OCI-M1 (cell line): ENCODE measurements around the gene SLC25A21.
"Not testable (repeated sequence)": the region's sequence is repeated elsewhere in the genome, so short reads cannot be mapped to it uniquely, and the experiment has no call there.

Source experiments
- DNase-seq: peaks from one replicate; lab custom pipeline; 2025; lab: John Stamatoyannopoulos, UW

Gene SLC25A21

DNA sequence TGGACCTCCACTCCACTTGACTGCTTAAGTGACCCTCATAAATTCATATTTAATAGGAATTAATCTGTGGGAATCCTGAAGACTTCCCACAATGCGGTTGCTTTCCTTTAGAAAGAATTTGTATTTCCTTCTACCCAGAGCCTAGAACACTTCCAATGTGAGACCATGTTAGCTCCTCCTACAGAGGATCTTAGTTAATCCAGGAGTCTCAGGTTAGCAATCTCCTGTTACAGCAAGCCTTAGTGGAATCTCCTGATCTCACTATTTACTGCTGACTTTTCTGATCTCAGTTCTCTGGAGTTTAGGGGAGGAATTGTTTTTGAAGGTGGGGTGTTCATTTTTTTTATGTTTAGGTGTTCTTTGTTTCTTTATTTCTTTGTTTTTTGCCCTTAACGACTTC lies 186.0 kb downstream of the SLC25A21 start:
- no peak for DNase-seq

DNA sequence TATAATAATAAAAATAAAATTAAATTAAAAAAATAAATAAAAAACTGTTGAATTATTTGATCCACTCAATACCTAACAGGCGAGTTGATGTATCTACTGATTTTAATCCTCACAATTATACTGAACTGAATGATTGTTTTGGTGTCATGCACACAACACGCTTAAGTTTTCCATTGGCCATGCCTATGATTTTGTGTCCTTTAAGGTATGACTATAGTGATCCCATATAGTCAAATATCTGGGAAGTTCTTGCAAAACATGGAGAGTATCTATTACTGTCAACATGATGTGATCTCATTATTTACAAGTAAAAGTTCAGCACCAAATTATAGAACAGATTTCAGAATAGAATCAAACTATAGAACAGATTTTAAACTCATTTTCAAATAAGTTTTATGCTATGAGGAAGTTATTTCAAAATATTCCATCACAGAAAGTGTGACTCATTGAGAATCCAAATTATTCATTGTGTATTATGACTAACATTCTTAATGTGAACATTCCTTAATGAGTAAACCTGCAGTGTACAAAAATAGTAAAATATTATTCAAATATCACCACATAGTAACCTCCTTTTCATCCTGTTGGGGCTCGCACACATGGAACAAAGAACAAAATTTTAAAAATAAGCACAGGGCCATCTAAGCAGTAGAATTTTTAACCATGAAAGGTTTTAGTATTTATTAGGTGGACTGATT lies 190.4 kb downstream of the SLC25A21 start:
- DNase-seq, result no peak

DNA sequence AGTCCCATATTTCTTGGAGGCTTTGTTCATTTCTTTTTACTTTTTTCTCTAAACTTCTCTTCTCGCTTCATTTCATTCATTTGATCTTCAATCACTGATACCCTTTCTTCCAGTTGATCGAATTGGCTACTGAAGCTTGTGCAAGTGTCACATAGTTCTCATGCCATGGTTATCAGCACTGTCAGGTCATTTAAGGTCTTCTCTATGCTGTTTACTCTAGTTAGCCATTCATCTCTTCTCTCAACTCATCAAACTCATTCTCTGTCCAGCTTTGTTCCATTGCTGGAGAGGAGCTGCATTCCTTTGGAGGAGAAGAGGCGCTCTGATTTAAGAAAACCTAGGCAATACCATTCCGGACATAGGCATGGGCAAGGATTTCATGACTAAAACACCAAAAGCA lies 192.0 kb downstream of the SLC25A21 start:
- not testable (repeated sequence) for DNase-seq

DNA sequence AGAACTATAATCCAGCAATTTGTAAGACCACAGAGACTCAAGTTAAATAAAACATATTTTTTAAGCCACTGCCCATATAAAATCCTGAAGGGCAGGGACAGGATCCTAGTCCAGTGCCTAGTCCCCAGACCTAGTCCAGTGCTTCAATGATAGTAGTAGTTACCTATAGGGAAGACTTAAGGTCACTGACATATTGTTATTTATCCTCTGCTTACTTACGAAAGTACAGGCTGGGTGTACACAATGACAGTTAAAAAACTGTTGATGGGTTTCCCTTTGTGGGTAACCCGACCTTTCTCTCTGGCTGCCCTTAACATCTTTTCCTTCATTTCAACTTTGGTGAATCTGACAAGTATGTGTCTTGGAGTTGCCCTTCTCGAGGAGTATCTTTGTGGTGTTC lies 192.5 kb downstream of the SLC25A21 start:
- DNase-seq, result no peak

DNA sequence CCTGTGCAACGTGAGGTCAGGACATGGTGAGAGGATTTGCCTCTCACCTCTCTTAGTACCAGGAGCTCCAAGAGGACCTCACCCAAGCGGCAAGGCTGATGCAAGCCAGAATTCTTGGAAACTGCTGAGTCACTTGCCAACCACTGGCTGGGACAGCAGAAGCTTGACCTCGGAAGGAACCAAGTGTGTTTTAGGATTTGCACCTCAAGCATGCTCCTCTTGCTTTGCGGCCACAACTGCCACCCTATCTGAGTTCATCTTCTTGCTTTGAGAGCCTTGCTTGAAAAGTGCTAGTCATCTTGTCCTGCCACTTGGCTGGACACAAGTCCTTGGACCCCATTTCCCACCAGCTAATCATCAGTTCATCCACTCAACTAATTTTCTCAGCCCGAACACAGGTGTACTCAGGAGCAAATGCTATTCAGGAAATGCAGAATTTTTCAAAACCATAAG lies 195.8 kb downstream of the SLC25A21 start:
- DNase-seq, result peak; percentile 93

DNA sequence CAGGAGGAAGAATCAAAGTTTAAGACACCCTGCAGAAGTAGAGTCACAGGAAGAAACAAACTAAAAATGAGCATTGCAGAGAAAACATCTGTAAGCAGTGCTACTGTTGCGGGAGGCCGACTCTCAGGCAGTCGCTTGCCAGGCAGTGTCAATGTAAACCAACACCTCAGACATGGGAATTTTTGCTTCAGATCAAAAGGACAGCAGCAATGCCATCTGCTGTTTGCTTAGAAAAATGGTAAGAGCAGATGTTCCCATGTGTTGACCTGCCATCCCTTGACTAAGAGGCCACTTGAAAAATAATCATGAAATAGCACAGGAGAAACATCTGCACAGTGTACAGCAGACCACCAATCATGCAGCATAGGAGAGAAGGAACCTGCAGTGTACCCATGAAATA lies 196.6 kb downstream of the SLC25A21 start:
- DNase-seq, result peak; percentile 53

DNA sequence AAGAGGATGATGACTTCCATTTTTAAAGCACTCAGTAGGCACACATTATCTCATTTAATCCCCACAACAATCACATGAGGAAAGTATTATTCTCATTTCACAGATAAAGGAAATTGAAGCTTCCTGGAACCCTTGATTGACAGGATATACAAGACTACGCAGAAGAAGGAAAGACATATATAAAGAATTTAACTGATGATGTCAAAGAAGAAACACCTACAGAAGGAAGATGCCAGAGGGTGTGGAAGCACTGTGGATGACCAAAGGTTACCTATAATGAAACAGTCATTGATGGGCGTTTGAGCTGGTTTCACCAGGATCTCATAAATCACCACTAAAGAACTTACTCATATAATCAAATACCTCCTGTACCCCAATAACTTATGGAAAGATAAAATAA lies 197.4 kb downstream of the SLC25A21 start:
- no peak for DNase-seq

DNA sequence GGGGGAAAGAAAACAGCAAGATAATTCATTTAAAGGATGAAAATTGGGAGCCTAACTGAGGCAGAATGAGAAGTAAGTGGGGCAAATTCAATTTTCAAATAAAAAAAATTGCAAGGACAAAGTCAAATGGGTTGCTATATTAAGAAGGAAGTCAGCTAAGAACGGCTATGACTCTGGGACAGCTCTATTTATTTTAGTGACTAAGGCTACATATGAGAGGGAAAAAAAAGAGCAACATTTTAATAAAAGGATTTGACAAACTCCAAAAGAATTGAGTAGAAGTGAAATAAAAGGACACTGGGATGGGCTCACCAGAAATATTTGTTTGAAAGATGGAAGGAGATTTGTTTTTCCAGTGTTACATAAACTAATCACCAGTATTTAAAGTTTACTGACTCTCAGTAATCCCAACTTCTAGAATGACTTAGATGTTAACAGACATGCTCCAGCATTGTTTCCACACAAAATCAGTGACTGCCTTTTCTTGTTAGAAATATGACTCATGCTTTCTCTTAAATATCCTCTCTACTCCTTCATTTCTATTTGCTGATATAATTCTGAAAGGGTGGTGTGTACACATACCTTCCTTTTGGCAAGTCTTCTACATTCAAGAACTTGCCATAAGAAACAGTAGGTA lies 198.5 kb downstream of the SLC25A21 start:
- peak; percentile 27 for DNase-seq

DNA sequence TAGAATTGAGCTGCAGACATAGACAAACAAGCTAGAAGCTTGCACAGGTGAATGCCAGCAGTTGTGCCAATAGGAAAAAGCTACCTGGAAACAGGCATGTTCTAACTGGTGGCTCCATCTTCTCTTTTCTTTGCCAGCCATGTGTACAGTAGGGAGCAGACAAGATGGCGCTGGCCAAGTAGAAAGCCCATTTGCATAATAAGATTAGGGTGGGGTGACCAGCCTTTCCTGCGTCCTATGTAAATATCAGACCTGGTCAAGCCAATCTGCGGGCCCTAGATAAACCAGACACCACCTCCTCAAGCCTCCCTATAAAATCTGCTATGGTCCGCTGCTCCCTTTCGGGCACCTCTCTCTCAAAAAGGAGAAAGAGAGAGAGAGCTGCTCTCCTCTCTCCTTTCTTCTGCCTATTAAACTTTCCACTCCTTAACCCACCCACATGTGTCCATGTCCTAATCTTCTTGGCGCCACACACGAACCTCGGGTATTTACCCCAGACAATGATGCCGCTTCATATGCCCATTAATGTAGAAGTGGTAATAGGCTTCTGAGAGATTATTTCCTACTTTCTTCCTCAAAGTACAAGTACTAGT lies 201.0 kb downstream of the SLC25A21 start:
- no peak for DNase-seq

DNA sequence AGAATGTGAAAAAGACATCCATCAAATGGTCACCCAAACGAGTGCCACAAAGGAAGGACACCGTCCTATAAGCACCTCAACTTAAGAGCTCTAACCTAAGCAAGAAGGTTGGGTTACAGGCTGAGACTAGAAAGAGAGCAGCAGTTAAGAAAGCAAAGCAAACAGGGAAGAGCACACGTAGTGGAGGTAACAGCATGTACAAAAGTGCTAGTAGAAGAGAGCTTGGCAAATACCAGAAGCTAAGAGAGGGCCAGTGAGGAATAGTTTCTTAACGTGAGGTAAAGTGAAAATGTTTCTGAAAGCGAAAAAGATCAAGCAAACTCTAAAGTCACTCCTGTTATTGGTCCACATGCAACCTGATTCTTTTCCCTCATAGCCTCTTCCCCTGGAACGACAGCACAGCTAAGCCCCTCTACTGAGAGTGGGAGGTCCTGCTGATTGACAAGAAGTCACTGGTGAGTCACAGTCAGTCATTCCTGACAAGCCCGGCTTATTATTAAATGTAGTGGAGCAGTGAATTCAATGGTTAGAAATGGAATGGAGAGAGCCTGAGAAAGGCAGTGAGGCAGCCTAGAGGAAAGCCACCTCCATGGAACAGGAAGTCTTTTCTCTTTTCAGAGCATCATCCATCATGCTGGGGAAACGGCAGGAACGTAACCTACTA lies 204.4 kb downstream of the SLC25A21 start:
- no peak for DNase-seq

DNA sequence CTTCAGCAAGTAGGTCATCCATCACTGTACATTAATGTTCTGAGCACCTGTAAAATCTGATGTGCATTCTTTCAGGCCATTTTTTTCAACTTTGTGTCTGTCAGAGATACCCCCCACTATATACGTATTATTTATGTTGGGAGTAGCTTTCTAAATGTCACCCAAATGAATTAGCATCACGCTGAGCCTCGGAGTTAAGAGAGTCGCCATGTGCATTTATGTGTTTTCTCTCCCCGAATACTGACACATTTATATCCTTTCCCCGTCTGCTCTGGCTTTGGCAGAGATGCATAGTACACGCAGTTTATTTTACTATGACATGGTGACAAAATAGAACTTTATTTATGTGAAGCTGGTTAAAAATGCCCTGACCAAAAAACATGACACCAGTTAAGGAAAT lies 216.4 kb downstream of the SLC25A21 start:
- no peak for DNase-seq

DNA sequence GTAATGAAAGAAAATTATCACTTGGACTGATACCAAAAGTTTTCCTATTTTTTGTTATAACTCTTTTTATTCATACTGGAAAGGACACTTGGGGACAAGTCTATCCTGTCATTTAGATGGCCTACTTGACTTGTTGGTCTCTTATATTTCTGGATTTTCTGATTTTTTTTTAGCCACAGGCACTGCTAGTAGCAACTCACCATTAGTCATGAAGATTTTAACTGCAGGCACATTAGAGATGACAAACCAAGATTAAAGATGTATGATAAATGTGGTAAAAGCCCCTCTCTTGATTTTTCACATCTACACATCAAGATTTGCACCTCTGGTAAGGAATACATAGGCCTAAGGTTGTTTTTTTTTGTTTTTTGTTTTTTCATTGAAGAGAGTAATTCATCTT lies 217.0 kb downstream of the SLC25A21 start:
- DNase-seq, result no peak

DNA sequence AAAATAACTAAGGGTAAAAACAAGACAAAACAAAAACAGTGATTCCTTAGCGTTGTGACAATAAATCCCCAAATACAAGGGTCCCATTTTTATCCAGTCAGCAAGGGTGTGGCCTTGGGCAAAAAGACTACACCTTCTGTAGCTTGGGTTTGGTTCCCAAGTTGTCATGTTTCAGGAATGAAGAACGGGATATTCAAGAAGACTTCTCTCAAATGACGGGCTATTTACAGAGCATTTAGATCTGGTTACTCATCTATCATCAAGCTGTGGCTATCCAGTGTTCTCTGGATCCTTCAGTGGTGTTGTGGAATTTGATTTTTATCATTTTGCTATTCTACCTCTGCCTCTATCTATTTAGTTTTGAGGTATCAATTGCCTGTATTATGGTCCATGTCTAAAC lies 219.7 kb downstream of the SLC25A21 start:
- no peak for DNase-seq

DNA sequence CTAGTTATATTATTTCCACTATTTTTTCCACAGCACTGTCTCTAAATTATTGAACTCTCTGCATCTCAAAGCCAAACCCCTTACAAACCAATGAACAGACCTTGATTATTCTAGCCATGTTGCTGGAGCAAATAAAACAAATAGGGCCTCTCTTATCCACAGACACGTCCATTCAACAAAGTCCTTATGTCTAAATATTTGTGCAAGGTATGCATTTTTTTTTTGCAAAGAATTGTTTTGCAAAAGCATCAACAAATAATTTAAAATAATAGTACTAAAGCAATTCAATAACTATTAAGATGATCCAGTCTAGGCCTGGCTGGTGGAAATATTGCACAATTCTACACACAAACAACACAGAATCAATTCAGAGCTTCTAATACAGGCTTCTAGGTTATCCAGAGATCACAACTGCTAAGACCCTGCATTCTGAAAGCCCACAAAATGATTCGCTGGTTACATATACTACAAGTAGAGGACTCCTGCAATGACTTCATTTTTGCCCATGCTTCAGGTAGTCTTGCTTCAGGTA lies 221.0 kb downstream of the SLC25A21 start:
- DNase-seq, result no peak

DNA sequence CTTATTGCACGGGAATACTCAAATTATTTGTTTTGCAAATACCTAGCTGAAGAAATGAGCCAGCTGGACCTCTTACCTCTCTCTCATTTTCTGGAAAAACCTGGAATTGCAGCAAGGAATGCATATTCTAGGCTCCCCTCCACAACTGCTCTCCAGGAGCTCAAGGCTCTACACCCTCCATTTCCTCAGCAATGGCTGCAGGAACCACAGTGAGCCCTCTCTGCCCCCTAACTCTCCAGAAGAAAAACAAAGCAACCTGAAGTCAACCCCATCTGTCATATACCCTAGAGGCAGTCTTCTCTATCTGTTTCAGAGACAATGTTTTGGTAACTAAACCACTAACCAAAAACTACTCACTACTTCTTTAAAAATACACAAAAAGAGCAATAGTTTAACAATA lies 221.6 kb downstream of the SLC25A21 start:
- DNase-seq, result no peak

DNA sequence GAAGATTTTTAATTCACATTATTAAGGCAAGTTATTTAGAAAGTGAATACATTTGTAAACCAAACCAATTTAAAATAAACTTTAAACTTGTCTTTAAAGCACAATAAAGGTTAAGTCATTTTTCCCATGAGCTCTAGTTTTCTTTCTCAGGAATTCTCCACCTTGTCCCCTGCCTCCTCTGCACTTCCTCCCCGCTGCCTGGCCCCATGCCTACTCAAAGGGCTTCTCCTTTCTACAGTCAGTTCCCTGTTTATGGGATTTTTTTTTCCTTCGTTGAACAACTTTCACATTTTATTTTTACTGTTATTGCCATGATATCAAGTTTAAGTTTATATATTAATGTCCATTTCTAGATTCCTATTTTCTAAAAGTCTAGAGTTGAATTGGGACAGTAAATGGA lies 223.0 kb downstream of the SLC25A21 start:
- peak; percentile 10 for DNase-seq

DNA sequence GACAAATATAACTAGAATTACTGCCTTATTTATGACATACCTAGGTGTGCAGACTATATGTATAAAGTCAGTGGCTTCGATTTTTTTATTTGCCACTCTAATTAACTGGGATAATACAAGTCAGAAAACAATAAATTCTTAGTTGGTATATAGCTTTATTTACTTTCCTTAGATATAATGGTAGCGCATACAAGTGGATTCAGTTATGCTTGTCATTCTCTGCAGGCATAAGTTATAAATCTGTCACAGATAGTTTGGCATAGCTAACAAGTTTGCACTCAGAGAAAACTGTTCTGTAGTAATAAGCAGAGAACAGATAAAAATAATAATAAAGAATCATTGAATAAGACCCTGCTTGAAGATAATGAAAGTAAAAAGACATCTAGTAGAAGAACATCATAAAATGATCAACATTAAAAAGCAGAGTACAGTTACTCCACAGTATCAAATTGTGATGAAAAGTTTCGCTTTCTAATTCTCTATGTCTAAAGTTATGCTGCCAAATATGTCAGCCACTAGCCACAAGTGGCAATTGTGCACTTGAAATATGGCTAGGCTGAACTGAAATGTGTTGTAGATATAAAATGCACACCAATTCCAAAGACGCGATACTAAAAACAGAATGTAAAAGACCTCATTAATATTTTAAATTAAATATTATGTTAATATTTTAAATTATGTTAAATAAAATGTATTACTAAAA lies 224.1 kb downstream of the SLC25A21 start:
- peak; percentile 3 for DNase-seq

DNA sequence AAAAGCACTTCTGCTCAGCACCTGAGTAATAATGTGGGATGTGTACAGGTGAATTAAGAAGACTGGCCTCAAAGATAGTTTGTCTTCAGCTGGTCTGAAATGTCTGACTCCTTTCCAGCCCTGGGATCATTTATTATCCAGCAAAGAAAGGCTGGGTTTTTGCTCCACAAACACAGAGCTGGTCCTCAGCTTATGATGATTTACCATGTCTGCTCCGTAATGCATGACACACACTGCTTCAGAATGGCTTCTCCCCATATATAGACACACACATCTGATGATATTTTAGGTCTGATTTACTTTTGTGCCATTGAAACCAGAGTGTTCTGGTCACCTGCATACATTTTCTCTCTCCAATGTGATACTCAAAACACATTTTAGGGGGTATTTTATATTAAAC lies 225.0 kb downstream of the SLC25A21 start:
- DNase-seq, result no peak

DNA sequence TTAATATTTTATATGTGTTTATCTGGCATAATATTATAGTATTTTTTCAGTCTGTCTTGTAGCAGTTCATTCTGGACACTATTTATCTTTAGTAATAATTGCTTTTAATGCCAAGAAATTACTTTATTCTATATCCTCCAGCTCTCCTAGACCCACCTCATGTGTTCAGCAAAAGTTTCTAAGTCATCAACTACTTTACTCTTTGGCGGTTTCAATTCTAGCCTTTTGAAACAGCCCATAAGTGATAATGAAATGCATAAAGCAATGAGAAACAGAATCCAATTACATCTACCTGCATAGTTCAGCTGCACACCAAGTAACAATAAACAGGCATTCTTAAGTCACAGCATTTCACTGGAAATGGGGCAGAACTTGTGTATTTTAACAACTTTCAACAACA lies 225.5 kb downstream of the SLC25A21 start:
- DNase-seq, result no peak

DNA sequence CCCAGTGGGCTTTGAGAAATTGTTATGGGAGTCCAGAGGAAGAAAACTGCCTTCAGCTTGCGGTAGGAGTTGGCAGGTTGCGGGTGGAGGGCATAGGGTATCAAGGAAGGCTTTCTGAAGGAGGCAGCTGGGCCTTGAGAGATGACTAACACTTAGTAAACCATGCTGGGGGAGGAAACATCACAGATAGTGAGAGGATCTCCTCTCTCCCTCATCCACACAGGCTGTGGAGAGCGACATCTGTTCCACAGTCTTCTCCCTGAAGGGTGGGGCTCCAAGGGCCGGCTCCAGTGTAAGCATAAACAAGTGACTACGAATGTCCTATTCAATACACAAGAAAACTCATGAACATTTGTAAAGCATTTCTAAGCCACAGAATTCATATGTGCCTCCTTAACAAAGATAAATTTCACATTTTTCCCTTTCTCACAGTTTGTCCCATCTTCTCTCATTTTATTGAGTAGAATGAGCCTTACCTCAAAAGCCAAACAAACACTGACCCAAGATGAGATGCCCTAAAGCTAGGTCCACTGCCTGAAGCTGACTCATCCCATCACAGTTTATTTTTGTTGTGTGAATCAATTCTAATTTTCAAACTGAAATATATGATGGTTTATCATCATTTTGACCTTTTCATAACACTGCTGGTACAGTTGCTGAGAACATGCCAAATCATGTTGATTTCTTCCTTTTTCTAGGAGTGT lies 227.9 kb downstream of the SLC25A21 start:
- no peak for DNase-seq

DNA sequence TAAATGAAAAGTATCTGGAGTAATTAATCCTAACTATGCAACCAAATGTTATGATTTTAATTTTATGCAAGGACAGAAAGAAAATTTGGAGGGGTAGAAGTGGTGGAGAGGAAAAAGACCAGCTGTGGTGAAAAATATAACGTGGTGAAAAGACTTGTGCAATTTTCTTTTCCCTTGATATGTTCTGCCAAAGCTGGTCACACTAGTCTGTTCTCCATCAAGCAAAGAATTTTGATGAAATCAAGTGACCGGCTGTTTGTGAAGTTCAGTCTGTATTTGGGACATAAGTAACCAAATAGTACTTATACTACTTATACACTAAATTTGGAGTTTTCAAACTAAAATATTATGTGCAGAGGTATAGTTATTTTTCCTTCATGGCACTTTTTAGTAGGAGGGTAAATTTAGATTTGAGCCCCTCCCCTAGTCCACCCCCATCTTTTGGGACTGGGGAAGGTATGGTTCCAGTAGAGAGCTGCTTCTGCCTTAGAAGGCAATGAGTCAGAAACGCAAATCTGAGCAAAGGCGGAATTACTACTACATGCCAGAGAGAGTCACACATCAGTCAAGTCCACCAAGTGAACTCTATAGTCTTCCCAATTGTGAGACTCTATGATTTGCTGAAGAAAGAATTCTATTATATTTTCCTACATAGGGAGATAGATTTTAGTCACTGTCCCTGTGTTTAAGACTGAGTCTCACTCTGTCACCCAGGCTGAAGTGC lies 229.7 kb downstream of the SLC25A21 start:
- no peak for DNase-seq
